Thyroid gland (tissue), 4 donors: ENCODE results near the gene RHOT1. TPM values are rescaled to one million over a fixed set of nuclear protein-coding genes. Genes with fewer than 3 reads are reported as not detected.
"Not testable (repeated sequence)": the region's sequence is repeated elsewhere in the genome, so short reads cannot be mapped to it uniquely, and the experiment has no call there.

Experiments used
- DNase-seq, 2 donors: peaks; one replicate each; pipeline ENCODE4 v3.0.0-alpha.2; 2019
- H3K27ac ChIP-seq, 3 donors: fragments of 200-600 bp; sonication (generic); 1 replicate in 2 of 3; 2 replicates in 1 of 3; pipeline ENCODE4 v1.5.1; 2016 to 2019; ENCODE audit warnings: mild to moderate bottlenecking in 1 of 3, moderate library complexity in 1 of 3
- H3K27me3 ChIP-seq: fragments of 200-600 bp; sonication (generic); one replicate; pipeline ENCODE4 v1.5.1; 2019
- H3K36me3 ChIP-seq, 2 donors: fragments of 200-600 bp; sonication (generic); one replicate each; pipeline ENCODE4 v1.5.1; 2016 to 2019
- H3K4me1 ChIP-seq, 2 donors: fragments of 200-600 bp; sonication (generic); one replicate each; pipeline ENCODE4 v1.5.1; 2017 to 2019
- H3K4me3 ChIP-seq, 3 donors: fragments of 200-600 bp; sonication (generic); replicated peaks in 1 of 3; 1 replicate in 2 of 3; 2 replicates in 1 of 3; pipeline ENCODE4 v1.5.1; 2016; ENCODE audit warnings: mild to moderate bottlenecking in 1 of 3
- H3K9me3 ChIP-seq: fragments of 200-600 bp; sonication (generic); one replicate; pipeline ENCODE4 v1.5.1; 2017
- POLR2A ChIP-seq, 2 donors: fragments of 450-650 bp; IDR thresholded peaks; one replicate each; pipeline ENCODE4 v1.6.1; 2017; ENCODE audit warnings: antibody characterized with exemption in 2 of 2, mild to moderate bottlenecking in 2 of 2, moderate library complexity in 1 of 2
- WGBS, 2 donors: methylation state at CpG; one replicate each; pipeline ENCODE4 v1.1.5; 2017; 5-methylcytosine and 5-hydroxymethylcytosine counted together
- intact Hi-C: fragments of 100-400 bp; cut with DNase I; formaldehyde crosslinking; loops from one replicate; pipeline ENCODE4 v1.15.1; 2023
- total RNA-seq, 4 donors: library from RNA; depleted of rRNA; stranded (reverse); fragments of >200 nt; gene quantifications; one replicate each; pipeline ENCODE4 v1.2.3, GENCODE V29; 2016
- TF ChIP-seq, protein P1 (sequence below), 6 experiments: fragments of 200-600 bp in 3 of 6; fragments of 450-650 bp in 3 of 6; sonication (generic) in 3 of 6; IDR thresholded peaks; one replicate each; pipeline ENCODE4 v1.5.1; 2016 to 2019; ENCODE audit warnings: antibody characterized with exemption in 6 of 6, mild to moderate bottlenecking in 2 of 6, inconsistent platforms in 1 of 6, moderate library complexity in 1 of 6

RHOT1 gene
- total RNA-seq, 4 donors from 2014 or later, result 45.1 to 59.1 (median 51.4) TPM

DNA sequence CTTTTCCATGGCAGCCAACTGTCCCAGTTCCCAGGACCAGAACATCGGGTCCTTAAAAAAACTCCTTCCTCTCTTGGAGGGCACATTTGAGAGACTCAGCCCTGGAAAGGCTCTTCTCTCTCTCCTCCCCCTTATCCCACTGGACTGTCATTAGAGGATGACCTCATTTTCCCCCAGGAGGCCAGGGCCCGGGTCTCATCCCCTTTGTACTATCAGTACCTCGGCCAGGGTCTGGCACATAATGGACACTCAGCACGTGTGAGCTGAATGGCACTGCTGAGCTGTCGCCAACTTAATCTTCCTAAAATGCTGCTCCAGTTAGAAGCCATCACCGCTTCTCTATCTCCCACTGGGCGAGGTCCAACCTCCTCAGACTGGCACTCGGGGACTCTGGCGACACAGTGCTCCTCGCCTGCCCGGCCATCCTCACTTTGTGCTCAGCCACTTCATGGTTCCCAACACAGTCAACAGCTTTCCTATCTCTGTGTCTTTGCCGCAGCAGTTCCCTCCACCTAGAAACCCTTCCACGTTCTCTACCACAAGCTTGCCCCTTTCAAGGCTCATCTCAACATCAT, 119.7 kb downstream of the RHOT1 start:
- Histone ChIP-seq H3K27ac (no peak overlapping the region), H3K36me3 (no peaks in the 10 kb centered on the region), H3K27me3 (no peaks in the 10 kb centered on the region), H3K4me1 (peaks cover 9 to 14% of the 10 kb centered on the region in 2 donors), H3K9me3 (no peaks in the 10 kb centered on the region), H3K4me3 (no peak overlapping the region)
- WGBS, 2 donors, result 76% methylated on average over 13 of the region's 13 CpGs
- TF ChIP-seq, protein P1, sequence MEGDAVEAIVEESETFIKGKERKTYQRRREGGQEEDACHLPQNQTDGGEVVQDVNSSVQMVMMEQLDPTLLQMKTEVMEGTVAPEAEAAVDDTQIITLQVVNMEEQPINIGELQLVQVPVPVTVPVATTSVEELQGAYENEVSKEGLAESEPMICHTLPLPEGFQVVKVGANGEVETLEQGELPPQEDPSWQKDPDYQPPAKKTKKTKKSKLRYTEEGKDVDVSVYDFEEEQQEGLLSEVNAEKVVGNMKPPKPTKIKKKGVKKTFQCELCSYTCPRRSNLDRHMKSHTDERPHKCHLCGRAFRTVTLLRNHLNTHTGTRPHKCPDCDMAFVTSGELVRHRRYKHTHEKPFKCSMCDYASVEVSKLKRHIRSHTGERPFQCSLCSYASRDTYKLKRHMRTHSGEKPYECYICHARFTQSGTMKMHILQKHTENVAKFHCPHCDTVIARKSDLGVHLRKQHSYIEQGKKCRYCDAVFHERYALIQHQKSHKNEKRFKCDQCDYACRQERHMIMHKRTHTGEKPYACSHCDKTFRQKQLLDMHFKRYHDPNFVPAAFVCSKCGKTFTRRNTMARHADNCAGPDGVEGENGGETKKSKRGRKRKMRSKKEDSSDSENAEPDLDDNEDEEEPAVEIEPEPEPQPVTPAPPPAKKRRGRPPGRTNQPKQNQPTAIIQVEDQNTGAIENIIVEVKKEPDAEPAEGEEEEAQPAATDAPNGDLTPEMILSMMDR (IDR thresholded peaks at IDR 0.05), result no peak
- TF ChIP-seq POLR2A (IDR thresholded peaks at IDR 0.05), result no peak
- no peak for DNase-seq
- intact Hi-C loops, result no loop called here

- H3K27ac ChIP-seq, H3K36me3 ChIP-seq, DNase-seq, intact Hi-C loops, H3K4me3 ChIP-seq, H3K9me3 ChIP-seq, H3K27me3 ChIP-seq: not testable (repeated sequence)
- H3K4me1 ChIP-seq, result peaks cover 11 to 19% of the 10 kb centered on the region in 2 donors
- 91 to 92% methylated on average over 17 of the region's 17 CpGs for WGBS, 2 donors
Observed at GRCh38 chr17:32263515-32263914, 121.2 kb downstream of the RHOT1 start.

- no peak for TF ChIP-seq POLR2A (IDR thresholded peaks at IDR 0.05)
- TF ChIP-seq, protein P1 (IDR thresholded peaks at IDR 0.05), result peak in 1 of 6 experiments; percentile 8
- H3K4me3 ChIP-seq, result no peak overlapping the region
- H3K36me3 ChIP-seq, result no peaks in the 10 kb centered on the region
- intact Hi-C loops, result no loop called here
- H3K27me3 ChIP-seq, result no peaks in the 10 kb centered on the region
- no peaks in the 10 kb centered on the region for H3K9me3 ChIP-seq
- H3K27ac ChIP-seq, result no peak overlapping the region
- H3K4me1 ChIP-seq, result peaks cover 11 to 19% of the 10 kb centered on the region in 2 donors
- DNase-seq, result no peak
- 20 to 40% methylated on average over 4 to 6 of the region's 6 CpGs for WGBS, 2 donors
Observed at GRCh38 chr17:32264140-32264799, 122.0 kb downstream of the RHOT1 start.

DNA sequence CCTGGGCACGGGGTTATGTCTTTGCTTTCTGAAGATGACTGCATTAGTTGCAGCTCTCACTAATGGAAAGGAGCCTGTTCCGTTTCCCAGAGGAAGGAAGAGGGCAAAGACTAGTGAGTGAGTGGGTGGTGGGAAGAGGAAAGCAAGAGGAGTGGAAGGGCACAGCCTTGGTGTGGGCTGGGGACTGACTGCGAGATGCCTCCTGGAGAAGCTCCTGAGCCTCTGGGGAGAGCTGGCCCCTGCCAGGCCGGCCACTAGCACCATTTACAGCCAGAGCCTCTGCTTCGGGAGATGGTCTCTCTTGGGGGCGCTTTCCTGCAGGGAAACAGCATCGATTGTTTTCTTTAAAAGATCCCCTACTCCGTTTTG, 122.5 kb downstream of the RHOT1 start:
- DNase-seq, result no peak
- no peaks in the 10 kb centered on the region for H3K36me3 ChIP-seq
- TF ChIP-seq, protein P1 (IDR thresholded peaks at IDR 0.05), result no peak
- no peak for TF ChIP-seq POLR2A (IDR thresholded peaks at IDR 0.05)
- H3K4me1 ChIP-seq, result peaks cover 11 to 19% of the 10 kb centered on the region in 2 donors
- no peaks in the 10 kb centered on the region for H3K9me3 ChIP-seq
- H3K4me3 ChIP-seq, result no peak overlapping the region
- intact Hi-C loops, result no loop called here
- WGBS, 2 donors, result 25 to 27% methylated on average over 8 of the region's 8 CpGs
- no peaks in the 10 kb centered on the region for H3K27me3 ChIP-seq
- no peak overlapping the region for H3K27ac ChIP-seq

DNA sequence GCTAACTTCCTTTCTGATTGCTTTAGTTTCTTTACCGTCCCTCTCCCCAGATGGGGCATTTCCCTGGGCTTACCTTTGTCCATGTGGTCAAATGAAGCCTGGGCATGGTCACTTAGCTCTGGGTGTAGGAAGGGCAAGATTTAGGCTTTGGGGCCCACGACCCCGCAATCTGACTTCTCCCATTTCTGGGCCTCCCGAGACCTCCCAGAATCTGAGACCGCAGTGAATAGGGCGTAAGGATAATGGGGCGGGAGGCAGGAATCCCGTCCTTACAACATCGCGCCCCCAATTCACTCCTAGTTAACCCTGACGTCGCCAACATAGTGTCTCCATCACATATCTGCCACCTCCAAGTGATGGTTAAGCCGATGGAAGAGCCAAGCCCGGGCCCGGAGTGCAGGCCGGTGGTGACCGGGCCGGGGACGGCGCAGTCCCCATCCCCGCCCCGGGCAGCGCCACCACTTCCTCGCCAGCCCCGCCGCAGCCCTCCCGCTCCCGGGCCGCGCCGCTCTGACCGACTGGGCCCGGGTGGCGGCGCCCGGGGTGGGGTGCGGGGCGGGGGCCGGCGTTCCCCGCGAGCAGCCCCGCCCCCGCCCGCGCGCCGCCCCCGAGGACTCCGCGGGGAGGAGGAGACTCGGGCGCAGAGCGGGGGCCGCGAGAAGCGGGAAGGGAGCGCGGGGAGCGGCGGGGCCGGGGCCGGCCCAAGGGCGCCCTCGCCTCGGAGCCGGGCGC, 123.1 kb downstream of the RHOT1 start, which contains the start of gene RHBDL3:
Gene RHBDL3 (plus strand): TSS at position 641 of the 732 bp plus-strand sequence. CDS start 358 bp downstream, outside the sequence.
- no peaks in the 10 kb centered on the region for H3K36me3 ChIP-seq
- 10 to 20% methylated on average over 10 to 13 of the region's 68 CpGs for WGBS, 2 donors
- intact Hi-C loops, result no loop called here
- DNase-seq, result no peak
- H3K4me3 ChIP-seq, result peak within 1 kb of the TSS in 1 of 3 donors; percentile 49
- H3K27me3 ChIP-seq, result no peaks in the 10 kb centered on the region
- TF ChIP-seq, protein P1 (IDR thresholded peaks at IDR 0.05), result no peak
- no peak for TF ChIP-seq POLR2A (IDR thresholded peaks at IDR 0.05)
- H3K4me1 ChIP-seq, result peaks cover 11 to 19% of the 10 kb centered on the region in 2 donors
- no peak within 1 kb of the TSS for H3K27ac ChIP-seq
- H3K9me3 ChIP-seq, result no peaks in the 10 kb centered on the region
